ENCODE measurements around the gene SEMA5A. TPM values are rescaled to one million over a fixed set of nuclear protein-coding genes. Genes with fewer than 3 reads are reported as not detected.
A peak's percentile ranks its signal among the peaks of the same experiment; 100 is the strongest.

SEMA5A gene
- total RNA-seq, 1 donor from 2014 or later, result 4.0 TPM

GRCh38 chr5:9462109-9462508 lies 83.8 kb downstream of the SEMA5A start:
- no peaks in the 10 kb centered on the region for H3K27me3 Mint-ChIP-seq
- H3K9me3 Mint-ChIP-seq (ENCODE audit: low read depth), result peaks cover 2% of the 10 kb centered on the region
- no peaks in the 10 kb centered on the region for H3K36me3 Mint-ChIP-seq (ENCODE audit: insufficient read depth)
- H3K4me3 Mint-ChIP-seq (ENCODE audit: low read depth), result no peak overlapping the region
- no peak for TF ChIP-seq CTCF (IDR thresholded peaks at IDR 0.05; ENCODE audit: unreplicated experiment)
- H3K4me1 Mint-ChIP-seq (ENCODE audit: low read depth), result peaks cover 5% of the 10 kb centered on the region
- DNase-seq (ENCODE audit: low spot score, unreplicated experiment), result no peak
- no peak overlapping the region for H3K27ac Mint-ChIP-seq

- H3K36me3 Mint-ChIP-seq (ENCODE audit: insufficient read depth), result no peaks in the 10 kb centered on the region
- no peak overlapping the region for H3K4me3 Mint-ChIP-seq (ENCODE audit: low read depth)
Measured at GRCh38 chr5:9460885-9461645, 84.8 kb downstream of the SEMA5A start.

DNA sequence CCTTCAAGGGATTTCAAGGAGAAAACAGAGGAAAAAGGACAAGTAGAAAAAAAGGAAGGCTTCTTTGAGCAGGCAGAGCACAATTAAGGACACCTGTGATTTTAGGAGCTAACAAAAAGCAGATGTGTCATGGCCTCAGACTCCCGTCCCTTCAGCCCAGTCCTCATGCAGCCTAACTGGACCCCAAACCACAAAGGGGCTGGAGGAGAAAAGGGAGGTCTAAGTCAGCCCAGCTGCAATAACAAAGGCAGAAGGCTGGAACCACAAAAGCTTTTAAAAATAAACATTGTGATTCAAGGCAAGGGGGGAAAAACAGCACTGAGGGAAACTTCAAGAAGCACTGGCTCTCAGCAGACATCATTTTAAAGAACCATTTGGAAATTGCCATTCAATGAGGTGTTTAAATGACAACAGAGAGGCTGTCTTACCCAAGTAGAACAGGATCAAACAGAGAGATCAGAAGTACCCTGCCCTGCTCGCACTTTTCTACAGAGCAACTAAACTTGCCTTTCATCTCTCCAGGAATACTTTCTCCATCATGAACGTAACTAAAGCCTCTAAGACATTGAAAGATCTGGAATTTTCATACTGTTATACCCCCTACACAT lies 89.3 kb downstream of the SEMA5A start:
- peaks cover 7% of the 10 kb centered on the region for H3K27me3 Mint-ChIP-seq
- DNase-seq (ENCODE audit: low spot score, unreplicated experiment), result no peak
- H3K9me3 Mint-ChIP-seq (ENCODE audit: low read depth), result peaks cover 2% of the 10 kb centered on the region
- no peak overlapping the region for H3K27ac Mint-ChIP-seq
- no peaks in the 10 kb centered on the region for H3K4me1 Mint-ChIP-seq (ENCODE audit: low read depth)
- H3K4me3 Mint-ChIP-seq (ENCODE audit: low read depth), result no peak overlapping the region
- no peak for TF ChIP-seq CTCF (IDR thresholded peaks at IDR 0.05; ENCODE audit: unreplicated experiment)
- no peaks in the 10 kb centered on the region for H3K36me3 Mint-ChIP-seq (ENCODE audit: insufficient read depth)

More at GRCh38 chr5:9460885-9461645, 84.8 kb downstream of the SEMA5A start:
- peaks cover 2% of the 10 kb centered on the region for H3K9me3 Mint-ChIP-seq (ENCODE audit: low read depth)
- no peak overlapping the region for H3K27ac Mint-ChIP-seq
- H3K27me3 Mint-ChIP-seq, result peaks cover 3% of the 10 kb centered on the region
- H3K4me1 Mint-ChIP-seq (ENCODE audit: low read depth), result peaks cover 5% of the 10 kb centered on the region
- no peak for TF ChIP-seq CTCF (IDR thresholded peaks at IDR 0.05; ENCODE audit: unreplicated experiment)
- no peak for DNase-seq (ENCODE audit: low spot score, unreplicated experiment)

DNA sequence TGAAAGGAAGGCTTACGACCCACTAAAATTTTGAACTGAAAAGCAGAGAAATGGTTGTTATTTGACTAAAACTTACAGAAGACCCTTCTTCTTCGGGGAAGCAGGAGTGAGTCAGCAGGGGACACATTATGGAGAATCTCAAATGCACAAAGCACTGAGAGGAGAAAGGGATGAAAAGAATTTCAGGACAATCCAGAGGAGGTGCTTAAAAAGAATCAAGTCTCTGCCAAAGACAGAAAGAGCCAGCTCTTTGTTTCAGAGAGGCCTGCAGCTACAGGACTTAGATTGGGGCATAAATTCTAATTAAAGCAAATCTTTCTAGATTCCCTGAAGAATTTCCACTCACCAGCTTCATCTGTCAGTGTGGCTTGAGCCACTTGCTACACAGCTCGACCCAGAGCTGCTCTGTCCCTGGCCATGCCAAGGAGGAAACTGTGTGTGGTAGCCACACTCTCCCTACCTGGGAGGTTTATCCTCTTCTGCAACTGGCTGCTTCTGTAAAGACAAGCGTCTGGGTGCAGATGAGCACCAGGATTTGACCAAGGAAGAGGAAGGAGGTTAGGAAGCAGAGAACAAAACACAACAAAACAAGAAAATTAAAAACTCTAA lies 89.9 kb downstream of the SEMA5A start:
- no peak for DNase-seq (ENCODE audit: low spot score, unreplicated experiment)
- Mint-ChIP-seq H3K4me3 (ENCODE audit: low read depth) (no peak overlapping the region), H3K36me3 (ENCODE audit: insufficient read depth) (no peaks in the 10 kb centered on the region), H3K4me1 (ENCODE audit: low read depth) (no peaks in the 10 kb centered on the region), H3K27me3 (peaks cover 7% of the 10 kb centered on the region), H3K9me3 (ENCODE audit: low read depth) (peaks cover 2% of the 10 kb centered on the region), H3K27ac (peak overlapping the region; percentile 30)
- no peak for TF ChIP-seq CTCF (IDR thresholded peaks at IDR 0.05; ENCODE audit: unreplicated experiment)

GRCh38 chr5:9454491-9454890 lies 91.4 kb downstream of the SEMA5A start:
- no peak overlapping the region for H3K27ac Mint-ChIP-seq
- H3K4me1 Mint-ChIP-seq (ENCODE audit: low read depth), result no peaks in the 10 kb centered on the region
- no peak for TF ChIP-seq CTCF (IDR thresholded peaks at IDR 0.05; ENCODE audit: unreplicated experiment)
- peaks cover 2% of the 10 kb centered on the region for H3K9me3 Mint-ChIP-seq (ENCODE audit: low read depth)
- H3K27me3 Mint-ChIP-seq, result peaks cover 7% of the 10 kb centered on the region
- H3K36me3 Mint-ChIP-seq (ENCODE audit: insufficient read depth), result no peaks in the 10 kb centered on the region
- H3K4me3 Mint-ChIP-seq (ENCODE audit: low read depth), result no peak overlapping the region
- no peak for DNase-seq (ENCODE audit: low spot score, unreplicated experiment)
